ENCODE results near the gene ADAM12. TPM values are rescaled to one million over a fixed set of nuclear protein-coding genes. Genes with fewer than 3 reads are reported as not detected.

Gene ADAM12
- total and polyA plus RNA-seq, 2 of the 13 experiments (the other 11 are each of a cell fraction or from before 2014, with no cell fraction given): not detected

DNA sequence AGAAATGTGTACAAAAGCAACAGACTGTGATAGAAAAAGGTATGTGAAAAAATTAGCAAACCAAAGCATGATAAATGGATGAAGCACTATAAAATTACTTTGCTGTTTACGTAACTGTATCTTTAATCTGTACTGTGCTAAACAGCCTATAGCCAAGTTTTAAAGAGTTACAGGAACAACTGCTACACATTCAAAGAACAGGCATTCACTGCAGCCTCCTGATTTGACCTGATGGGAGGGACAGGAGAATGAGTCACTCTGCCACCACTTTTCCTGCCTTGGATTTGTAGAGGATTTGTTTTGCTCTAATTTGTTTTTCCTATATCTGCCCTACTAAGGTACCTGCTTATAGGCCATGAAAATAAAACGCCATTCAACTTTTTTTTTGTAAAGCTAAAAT lies 375.8 kb downstream of the ADAM12 start:
- WGBS (ENCODE audit: low lambda C conversion rate): 24% methylated on average over 2 of the region's 2 CpGs
- BruUV-seq (replicated peaks): no TSS peak

More for the DNA sequence above, 375.8 kb downstream of the ADAM12 start:
- no peak overlapping the region for H2AFZ ChIP-seq (ENCODE audit: low read length)
- H3K9me3 ChIP-seq (ENCODE audit: low read length): no peaks in the 10 kb centered on the region
- no peaks in the 10 kb centered on the region for H4K20me1 ChIP-seq (ENCODE audit: insufficient read depth, low read length)
- H3K79me2 ChIP-seq (ENCODE audit: insufficient read depth, low read length): no peaks in the 10 kb centered on the region
- no peak overlapping the region for H3K27ac ChIP-seq (ENCODE audit: extremely low read length, insufficient read depth, low read length)
- no peak for DNase-seq (ENCODE audit: low spot score)
- CTCF ChIA-PET (ENCODE audit: low intra/inter-chr PET ratio, low total read pairs): no interaction called here
- in situ Hi-C loops (cut with HindIII; ENCODE audit: extremely low pct_ligation_motif_present, low pct_unique_long_range_greater_than_20kb): no loop called here
- no peak overlapping the region for H3K4me3 ChIP-seq (replicated peaks in 1 of 3; ENCODE audit: insufficient read depth in 1 of 3, low read depth in 2 of 3, low read length in 3 of 3)
- no peak overlapping the region for H3K9ac ChIP-seq (ENCODE audit: insufficient read depth, low read depth, low read length)
- POLR2A ChIA-PET: no interaction called here
- FAIRE-seq: no peak
- TF ChIP-seq RFX5 (IDR thresholded peaks at IDR 0.05; ENCODE audit: low read depth, low read length) (no peak), ISL2 (CRISPR knock-in tag; IDR thresholded peaks at IDR 0.05) (no peak), ZNF382 (CRISPR knock-in tag; IDR thresholded peaks at IDR 0.05; ENCODE audit: borderline replicate concordance) (no peak)
- TF ChIP-seq, protein P1, sequence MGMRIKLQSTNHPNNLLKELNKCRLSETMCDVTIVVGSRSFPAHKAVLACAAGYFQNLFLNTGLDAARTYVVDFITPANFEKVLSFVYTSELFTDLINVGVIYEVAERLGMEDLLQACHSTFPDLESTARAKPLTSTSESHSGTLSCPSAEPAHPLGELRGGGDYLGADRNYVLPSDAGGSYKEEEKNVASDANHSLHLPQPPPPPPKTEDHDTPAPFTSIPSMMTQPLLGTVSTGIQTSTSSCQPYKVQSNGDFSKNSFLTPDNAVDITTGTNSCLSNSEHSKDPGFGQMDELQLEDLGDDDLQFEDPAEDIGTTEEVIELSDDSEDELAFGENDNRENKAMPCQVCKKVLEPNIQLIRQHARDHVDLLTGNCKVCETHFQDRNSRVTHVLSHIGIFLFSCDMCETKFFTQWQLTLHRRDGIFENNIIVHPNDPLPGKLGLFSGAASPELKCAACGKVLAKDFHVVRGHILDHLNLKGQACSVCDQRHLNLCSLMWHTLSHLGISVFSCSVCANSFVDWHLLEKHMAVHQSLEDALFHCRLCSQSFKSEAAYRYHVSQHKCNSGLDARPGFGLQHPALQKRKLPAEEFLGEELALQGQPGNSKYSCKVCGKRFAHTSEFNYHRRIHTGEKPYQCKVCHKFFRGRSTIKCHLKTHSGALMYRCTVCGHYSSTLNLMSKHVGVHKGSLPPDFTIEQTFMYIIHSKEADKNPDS (CRISPR knock-in tag; IDR thresholded peaks at IDR 0.05): no peak
- TF ChIP-seq, protein P2, sequence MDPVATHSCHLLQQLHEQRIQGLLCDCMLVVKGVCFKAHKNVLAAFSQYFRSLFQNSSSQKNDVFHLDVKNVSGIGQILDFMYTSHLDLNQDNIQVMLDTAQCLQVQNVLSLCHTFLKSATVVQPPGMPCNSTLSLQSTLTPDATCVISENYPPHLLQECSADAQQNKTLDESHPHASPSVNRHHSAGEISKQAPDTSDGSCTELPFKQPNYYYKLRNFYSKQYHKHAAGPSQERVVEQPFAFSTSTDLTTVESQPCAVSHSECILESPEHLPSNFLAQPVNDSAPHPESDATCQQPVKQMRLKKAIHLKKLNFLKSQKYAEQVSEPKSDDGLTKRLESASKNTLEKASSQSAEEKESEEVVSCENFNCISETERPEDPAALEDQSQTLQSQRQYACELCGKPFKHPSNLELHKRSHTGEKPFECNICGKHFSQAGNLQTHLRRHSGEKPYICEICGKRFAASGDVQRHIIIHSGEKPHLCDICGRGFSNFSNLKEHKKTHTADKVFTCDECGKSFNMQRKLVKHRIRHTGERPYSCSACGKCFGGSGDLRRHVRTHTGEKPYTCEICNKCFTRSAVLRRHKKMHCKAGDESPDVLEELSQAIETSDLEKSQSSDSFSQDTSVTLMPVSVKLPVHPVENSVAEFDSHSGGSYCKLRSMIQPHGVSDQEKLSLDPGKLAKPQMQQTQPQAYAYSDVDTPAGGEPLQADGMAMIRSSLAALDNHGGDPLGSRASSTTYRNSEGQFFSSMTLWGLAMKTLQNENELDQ (CRISPR knock-in tag; IDR thresholded peaks at IDR 0.05; ENCODE audit: borderline replicate concordance): no peak
- TF ChIP-seq, protein P3, sequence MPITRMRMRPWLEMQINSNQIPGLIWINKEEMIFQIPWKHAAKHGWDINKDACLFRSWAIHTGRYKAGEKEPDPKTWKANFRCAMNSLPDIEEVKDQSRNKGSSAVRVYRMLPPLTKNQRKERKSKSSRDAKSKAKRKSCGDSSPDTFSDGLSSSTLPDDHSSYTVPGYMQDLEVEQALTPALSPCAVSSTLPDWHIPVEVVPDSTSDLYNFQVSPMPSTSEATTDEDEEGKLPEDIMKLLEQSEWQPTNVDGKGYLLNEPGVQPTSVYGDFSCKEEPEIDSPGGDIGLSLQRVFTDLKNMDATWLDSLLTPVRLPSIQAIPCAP (CRISPR knock-in tag; IDR thresholded peaks at IDR 0.05; ENCODE audit: low read depth): no peak
- H3K4me2 ChIP-seq (ENCODE audit: low read depth, low read length): no peak overlapping the region
- H3K36me3 ChIP-seq (replicated peaks in 1 of 2; ENCODE audit: control insufficient read depth in 1 of 2, insufficient read depth in 2 of 2, low read length in 2 of 2): no peaks in the 10 kb centered on the region
- peaks cover 0 to 14% of the 10 kb centered on the region in 2 experiments; a peak in 4 of 5 replicates for H3K27me3 ChIP-seq (ENCODE audit: control insufficient read depth in 1 of 2, insufficient read depth in 2 of 2, low read length in 2 of 2)
- ATAC-seq: no peak
- no peaks in the 10 kb centered on the region for H3K4me1 ChIP-seq (ENCODE audit: insufficient read depth, low read length)
- intact Hi-C loops (cut with micrococcal nuclease; ENCODE audit: unreplicated experiment): no loop called here
